ENCODE results near the gene PLA2G4C. TPM values are rescaled to one million over a fixed set of nuclear protein-coding genes. Genes with fewer than 3 reads are reported as not detected.

The PLA2G4C gene
- total RNA-seq, 2 experiments from 2014 or later: 4.2 to 6.8 TPM

GRCh38 chr19:48023011-48023410 is 87.6 kb downstream of the PLA2G4C start:
- Mint-ChIP-seq H3K9me3 (no peaks in the 10 kb centered on the region), H3K27me3 (peaks cover 20% of the 10 kb centered on the region), H3K27ac (no peak overlapping the region), H3K4me3 (no peak overlapping the region), H3K36me3 (ENCODE audit: low read depth) (no peaks in the 10 kb centered on the region), H3K4me1 (ENCODE audit: low read depth) (no peaks in the 10 kb centered on the region)
- ATAC-seq (no peak), DNase-seq (no peak)
- ChIA-PET POLR2A (no interaction called here), CTCF (no interaction called here)
- intact Hi-C loops (cut with micrococcal nuclease): no loop called here
- TF ChIP-seq CTCF (IDR thresholded peaks at IDR 0.05): no peak

GRCh38 chr19:48020686-48021085 is 89.9 kb downstream of the PLA2G4C start:
- H3K4me1 Mint-ChIP-seq (ENCODE audit: low read depth): no peaks in the 10 kb centered on the region
- no peaks in the 10 kb centered on the region for H3K36me3 Mint-ChIP-seq (ENCODE audit: low read depth)
- DNase-seq (no peak), ATAC-seq (no peak)
- no peak for TF ChIP-seq CTCF (IDR thresholded peaks at IDR 0.05)
- no peaks in the 10 kb centered on the region for H3K9me3 Mint-ChIP-seq
- intact Hi-C loops (cut with micrococcal nuclease): no loop called here
- ChIA-PET POLR2A (no interaction called here), CTCF (no interaction called here)
- H3K27ac Mint-ChIP-seq: no peak overlapping the region
- peaks cover 18% of the 10 kb centered on the region for H3K27me3 Mint-ChIP-seq
- no peak overlapping the region for H3K4me3 Mint-ChIP-seq

DNA sequence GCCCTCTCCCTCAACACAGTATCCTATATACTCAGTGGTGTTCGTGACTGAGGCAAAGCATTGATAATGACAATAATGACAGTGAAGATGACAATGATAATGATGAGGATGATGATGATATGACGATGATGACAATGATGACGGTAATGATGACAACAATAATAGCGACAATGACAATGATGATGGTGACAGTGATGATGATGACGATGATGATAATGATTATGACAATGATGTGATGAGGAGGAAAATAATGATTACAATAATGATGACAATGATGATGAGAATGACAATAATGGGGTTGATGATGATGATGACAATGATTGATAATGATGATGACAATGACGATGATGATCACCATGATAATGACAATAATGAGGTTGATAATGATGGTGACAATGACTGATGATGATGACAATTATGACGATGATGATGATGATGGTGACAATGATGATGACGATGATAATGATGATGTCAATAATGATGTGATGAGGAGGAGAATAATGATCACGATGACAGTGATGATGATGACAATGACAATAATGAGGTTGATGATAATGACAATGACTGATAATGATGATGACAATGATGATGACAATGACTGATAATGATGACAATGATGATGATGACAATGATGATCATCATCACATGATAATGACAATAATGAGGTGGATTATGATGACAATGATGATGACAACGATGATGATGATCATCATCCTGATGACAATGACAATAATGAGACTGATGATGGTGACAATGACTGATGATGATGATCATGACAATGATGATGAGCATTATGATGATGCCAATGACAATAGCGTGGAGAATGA is 99.5 kb downstream of the PLA2G4C start:
- intact Hi-C loops (cut with micrococcal nuclease): no loop called here
- Mint-ChIP-seq H3K27me3 (peaks cover 14% of the 10 kb centered on the region), H3K27ac (no peak overlapping the region), H3K36me3 (ENCODE audit: low read depth) (no peaks in the 10 kb centered on the region), H3K9me3 (no peaks in the 10 kb centered on the region), H3K4me3 (no peak overlapping the region), H3K4me1 (ENCODE audit: low read depth) (no peaks in the 10 kb centered on the region)
- no peak for ATAC-seq
- TF ChIP-seq CTCF (IDR thresholded peaks at IDR 0.05): no peak
- CTCF ChIA-PET: no interaction called here
- POLR2A ChIA-PET: no interaction called here
- no peak for DNase-seq

GRCh38 chr19:48006762-48007161 is 103.9 kb downstream of the PLA2G4C start:
- DNase-seq (peak; percentile 23), ATAC-seq (no peak)
- H3K9me3 Mint-ChIP-seq: no peaks in the 10 kb centered on the region
- H3K27ac Mint-ChIP-seq: no peak overlapping the region
- TF ChIP-seq CTCF (IDR thresholded peaks at IDR 0.05): peak; percentile 16
- no peak overlapping the region for H3K4me3 Mint-ChIP-seq
- CTCF ChIA-PET: interaction anchor here (1.1 to 1.7 kb wide), 2 partner anchors 11 to 43 kb away, joined by 3 to 7 read pairs; no protein-coding TSS in a partner anchor
- peaks cover 13% of the 10 kb centered on the region for H3K27me3 Mint-ChIP-seq
- H3K36me3 Mint-ChIP-seq (ENCODE audit: low read depth): no peaks in the 10 kb centered on the region
- intact Hi-C loops (cut with micrococcal nuclease): no loop called here
- no peaks in the 10 kb centered on the region for H3K4me1 Mint-ChIP-seq (ENCODE audit: low read depth)
- POLR2A ChIA-PET: no interaction called here

DNA sequence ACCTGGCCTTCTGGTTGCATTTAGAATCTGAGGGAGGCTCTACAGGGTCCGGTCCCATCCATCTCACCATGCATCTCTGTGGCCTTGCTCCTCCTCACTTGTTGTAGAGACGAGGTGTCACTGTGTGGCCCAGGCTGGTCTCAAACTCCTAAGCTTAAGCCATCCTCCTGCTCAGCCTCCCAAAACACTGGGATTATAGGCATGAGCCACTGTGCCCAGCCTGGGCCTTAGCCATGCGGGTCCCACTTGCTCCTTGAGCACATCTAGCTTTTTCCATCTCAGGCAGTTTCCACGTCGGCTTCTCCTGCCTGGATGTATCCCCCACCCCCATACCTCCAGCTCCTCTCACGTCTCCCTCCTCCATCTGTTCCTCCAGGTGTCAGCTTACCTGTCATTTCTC is 106.4 kb downstream of the PLA2G4C start:
- Mint-ChIP-seq H3K9me3 (no peaks in the 10 kb centered on the region), H3K27ac (no peak overlapping the region), H3K36me3 (ENCODE audit: low read depth) (no peaks in the 10 kb centered on the region), H3K27me3 (peaks cover 13% of the 10 kb centered on the region), H3K4me3 (no peak overlapping the region), H3K4me1 (ENCODE audit: low read depth) (no peaks in the 10 kb centered on the region)
- DNase-seq: no peak
- ATAC-seq: no peak
- POLR2A ChIA-PET: interaction anchor here (1.1 kb wide), 1 partner anchor 9 kb away, joined by 3 read pairs; no protein-coding TSS in a partner anchor
- CTCF ChIA-PET: interaction anchor here (0.6 kb wide), 1 partner anchor 148 kb away, joined by 3 read pairs; no protein-coding TSS in a partner anchor
- no peak for TF ChIP-seq CTCF (IDR thresholded peaks at IDR 0.05)
- intact Hi-C loops (cut with micrococcal nuclease): no loop called here

All from activated CD8-positive, alpha-beta T cell treated with anti-CD3 and anti-CD28 coated beads for 36 hours (primary cell).